Smooth muscle cell (in vitro differentiated cells): ENCODE measurements around the gene CPNE9. TPM values are rescaled to one million over a fixed set of nuclear protein-coding genes. Genes with fewer than 3 reads are reported as not detected.

ENCODE experiments used
- DNase-seq: peaks from one replicate; lab custom pipeline; 2025; ENCODE audit not compliant: unreplicated experiment; lab: John Stamatoyannopoulos, UW
- H2AFZ ChIP-seq: fragments of 200-600 bp; sonication (generic); 2 replicates; pipeline ENCODE4 v1.6.0; 2016; ENCODE audit warnings: antibody characterized with exemption, low read depth, mild to moderate bottlenecking
- H3F3A ChIP-seq: fragments of 200-600 bp; sonication (generic); 2 replicates; pipeline ENCODE4 v1.6.0; 2017; ENCODE audit warnings: antibody characterized with exemption, low read depth
- H3K27ac ChIP-seq: fragments of 200-600 bp; sonication (generic); 2 replicates; pipeline ENCODE4 v1.5.1; 2016; ENCODE audit warnings: low read depth, mild to moderate bottlenecking
- H3K27me3 ChIP-seq: fragments of 200-600 bp; sonication (generic); 2 replicates; pipeline ENCODE4 v1.6.1; 2016; ENCODE audit warnings: low read depth, mild to moderate bottlenecking
- H3K36me3 ChIP-seq: fragments of 200-600 bp; sonication (generic); 2 replicates; pipeline ENCODE4 v1.5.1; 2016; ENCODE audit warnings: low read depth
- H3K4me1 ChIP-seq: fragments of 200-600 bp; sonication (generic); 2 replicates; pipeline ENCODE4 v1.5.1; 2016; ENCODE audit warnings: low read depth
- H3K4me2 ChIP-seq: fragments of 200-600 bp; sonication (generic); 2 replicates; pipeline ENCODE4 v1.6.0; 2016; ENCODE audit warnings: mild to moderate bottlenecking
- H3K4me3 ChIP-seq: fragments of 200-600 bp; sonication (generic); 2 replicates; pipeline ENCODE4 v1.5.1; 2016; ENCODE audit warnings: mild to moderate bottlenecking
- H3K79me2 ChIP-seq: fragments of 200-600 bp; sonication (generic); 2 replicates; pipeline ENCODE4 v1.6.0; 2016; ENCODE audit warnings: low read depth, mild to moderate bottlenecking
- H3K9ac ChIP-seq: fragments of 200-600 bp; sonication (generic); 2 replicates; pipeline ENCODE4 v1.6.0; 2016; ENCODE audit warnings: low read depth
- H3K9me3 ChIP-seq: fragments of 200-600 bp; sonication (generic); replicated peaks from 2 replicates; pipeline ENCODE4 v1.5.1; 2016; ENCODE audit warnings: low read depth
- H4K20me1 ChIP-seq: fragments of 200-600 bp; sonication (generic); 2 replicates; pipeline ENCODE4 v1.6.0; 2016; ENCODE audit warnings: low read depth
- CTCF ChIP-seq: fragments of 200-600 bp; sonication (generic); IDR thresholded peaks from 2 replicates; pipeline ENCODE4 v1.5.1; 2017; ENCODE audit warnings: borderline replicate concordance, mild to moderate bottlenecking, antibody characterized with exemption; ENCODE audit not compliant: insufficient read depth, poor library complexity, severe bottlenecking
- WGBS: methylation state at CpG from one replicate; pipeline ENCODE4 v1.1.7; 2016; ENCODE audit warnings: low lambda C conversion rate; 5-methylcytosine and 5-hydroxymethylcytosine counted together
- polyA plus RNA-seq: library from polyadenylated mRNA; unstranded; fragments of >200 nt; fragmentation: Nextera tagmentation; extraction: Ambion mirVana; gene quantifications from 2 replicates; pipeline ENCODE4 v1.2.1, GENCODE V29; 2016
- total RNA-seq: library from RNA; depleted of rRNA; stranded (reverse); fragments of >200 nt; gene quantifications from 2 replicates; pipeline ENCODE4 v1.2.3, GENCODE V29; 2014

CPNE9 gene
- total and polyA plus RNA-seq, 2 experiments from 2014 or later, result not detected

DNA sequence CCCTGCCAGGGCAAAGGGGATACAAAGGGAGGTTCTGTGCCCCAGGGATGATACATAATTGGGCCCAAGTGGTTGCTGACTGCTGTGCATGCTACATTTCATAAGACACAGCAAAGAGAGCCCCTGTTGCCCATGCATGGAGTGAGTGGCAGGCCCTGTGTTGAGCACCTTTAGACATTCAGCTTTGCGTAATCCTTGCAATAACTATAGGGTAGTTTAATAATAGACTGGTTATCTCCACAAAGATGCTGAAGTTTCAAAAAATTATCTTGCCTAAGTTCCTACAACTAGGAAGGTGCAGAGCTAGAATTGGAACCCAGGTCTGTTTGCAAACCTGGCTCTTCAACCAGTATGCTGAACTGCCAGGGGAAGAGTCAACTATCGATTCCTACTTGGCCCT, 44.4 kb downstream of the CPNE9 start:
- Histone ChIP-seq H3K27me3 (no peaks in the 10 kb centered on the region), H3K27ac (no peak overlapping the region), H3F3A (peaks cover 28% of the 10 kb centered on the region), H3K79me2 (peaks cover 7% of the 10 kb centered on the region), H3K36me3 (no peaks in the 10 kb centered on the region), H3K4me1 (peaks cover 10% of the 10 kb centered on the region), H2AFZ (no peak overlapping the region), H3K9me3 (no peaks in the 10 kb centered on the region), H3K4me3 (no peak overlapping the region), H3K4me2 (no peak overlapping the region), H3K9ac (no peak overlapping the region), H4K20me1 (no peaks in the 10 kb centered on the region)
- WGBS, result 98% methylated on average over 2 of the region's 2 CpGs
- DNase-seq, result no peak
- no peak for TF ChIP-seq CTCF

GRCh38 chr3:9749296-9749644, 45.6 kb downstream of the CPNE9 start:
- peaks cover 10% of the 10 kb centered on the region for H3K4me1 ChIP-seq
- H3K79me2 ChIP-seq, result peaks cover 7% of the 10 kb centered on the region
- 8% methylated on average over 19 of the region's 19 CpGs for WGBS
- H3K27ac ChIP-seq, result peak overlapping the region; percentile 63
- H4K20me1 ChIP-seq, result no peaks in the 10 kb centered on the region
- H3K9me3 ChIP-seq, result no peaks in the 10 kb centered on the region
- TF ChIP-seq CTCF, result no peak
- peak overlapping the region; percentile 33 for H3K9ac ChIP-seq
- DNase-seq, result no peak
- H3K27me3 ChIP-seq, result no peaks in the 10 kb centered on the region
- no peaks in the 10 kb centered on the region for H3K36me3 ChIP-seq
- peak overlapping the region; percentile 62 for H3K4me3 ChIP-seq
- no peak overlapping the region for H2AFZ ChIP-seq
- peak overlapping the region; percentile 83 for H3K4me2 ChIP-seq
- H3F3A ChIP-seq, result peaks cover 28% of the 10 kb centered on the region

DNA sequence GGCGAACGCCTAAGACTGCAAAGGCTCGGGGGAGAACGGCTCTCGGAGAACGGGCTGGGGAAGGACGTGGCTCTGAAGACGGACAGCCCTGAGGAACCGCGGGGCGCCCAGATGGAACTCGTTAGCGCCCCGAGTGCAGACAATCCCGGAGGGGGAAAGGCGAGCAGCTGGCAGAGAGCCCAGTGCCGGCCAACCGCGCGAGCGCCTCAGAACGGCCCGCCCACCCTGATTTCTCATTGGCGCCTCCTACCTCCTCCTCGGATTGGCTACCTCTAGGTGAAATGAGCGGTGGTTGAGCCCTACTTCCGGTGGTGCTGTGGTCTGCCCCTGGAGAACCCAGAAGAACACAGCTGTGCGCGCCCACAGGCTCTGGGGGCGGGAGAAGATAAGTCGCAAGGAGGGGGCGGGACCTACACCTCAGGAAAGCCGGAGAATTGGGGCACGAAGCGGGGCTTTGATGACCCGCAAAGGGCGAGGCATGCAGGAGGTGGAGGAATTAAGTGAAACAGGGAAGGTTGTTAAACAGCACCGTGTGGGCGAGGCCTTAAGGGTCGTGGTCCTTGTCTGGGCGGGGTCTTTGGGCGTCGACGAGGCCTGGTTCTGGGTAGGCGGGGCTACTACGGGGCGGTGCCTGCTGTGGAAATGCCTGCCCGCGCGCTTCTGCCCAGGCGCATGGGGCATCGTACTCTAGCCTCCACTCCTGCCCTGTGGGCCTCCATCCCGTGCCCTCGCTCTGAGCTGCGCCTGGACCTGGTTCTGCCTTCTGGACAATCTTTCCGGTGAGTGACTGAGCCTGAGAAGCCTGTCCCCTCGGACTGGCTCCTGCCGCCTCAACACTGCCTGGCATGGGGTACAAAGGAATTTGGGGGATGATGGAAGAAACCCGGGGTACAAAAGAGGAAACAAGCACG, 46.3 kb downstream of the CPNE9 start, which contains the start of gene OGG1:
Gene OGG1, plus strand, starts transcription at position 308 of the 911 bp plus-strand sequence. Its CDS starts 335 bp downstream, at position 643.
- peak within 1 kb of the TSS; percentile 83 for H3K4me2 ChIP-seq
- peak within 1 kb of the TSS; percentile 60 for H2AFZ ChIP-seq
- H3K27ac ChIP-seq, result peak within 1 kb of the TSS; percentile 63
- TF ChIP-seq CTCF, result no peak
- H3K79me2 ChIP-seq, result peaks cover 7% of the 10 kb centered on the region
- H4K20me1 ChIP-seq, result no peaks in the 10 kb centered on the region
- H3K4me3 ChIP-seq, result peak within 1 kb of the TSS; percentile 62
- no peaks in the 10 kb centered on the region for H3K9me3 ChIP-seq
- H3K9ac ChIP-seq, result peak within 1 kb of the TSS; percentile 33
- DNase-seq, result peak; percentile 95
- peaks cover 10% of the 10 kb centered on the region for H3K4me1 ChIP-seq
- WGBS, result 1% methylated on average over 59 of the region's 60 CpGs
- H3F3A ChIP-seq, result peaks cover 28% of the 10 kb centered on the region
- no peaks in the 10 kb centered on the region for H3K27me3 ChIP-seq
- H3K36me3 ChIP-seq, result no peaks in the 10 kb centered on the region
